ENCODE data around the gene CFHR1. TPM values are rescaled to one million over a fixed set of nuclear protein-coding genes. Genes with fewer than 3 reads are reported as not detected.
"Not testable (repeated sequence)": the region's sequence is repeated elsewhere in the genome, so short reads cannot be mapped to it uniquely, and the experiment has no call there.

Gene CFHR1
- total and polyA plus RNA-seq, 2 experiments from 2014 or later: 33.1 to 58.2 TPM

GRCh38 chr1:196777603-196778002, 41.9 kb upstream of the CFHR1 start:
- Histone ChIP-seq H3K4me2 (no peak overlapping the region), H3K36me3 (replicated peaks; ENCODE audit: insufficient read depth, low read depth) (no peaks in the 10 kb centered on the region), H4K20me1 (ENCODE audit: insufficient read depth, poor library complexity, severe bottlenecking) (no peaks in the 10 kb centered on the region), H3K4me1 (ENCODE audit: insufficient read depth) (no peaks in the 10 kb centered on the region), H3K27ac (no peak overlapping the region), H3K27me3 (no peaks in the 10 kb centered on the region), H3K4me3 (no peak overlapping the region), H3K79me2 (no peaks in the 10 kb centered on the region), H2AFZ (no peak overlapping the region), H3K9me3 (ENCODE audit: low read depth) (no peaks in the 10 kb centered on the region), H3K9me2 (replicated peaks; ENCODE audit: insufficient read depth) (no peaks in the 10 kb centered on the region)
- no peak for TF ChIP-seq EZH2 (IDR thresholded peaks at IDR 0.05; ENCODE audit: borderline replicate concordance)
- TF ChIP-seq EZH2phosphoT487 (IDR thresholded peaks at IDR 0.05; ENCODE audit: low read depth, severe bottlenecking, unreplicated experiment): no peak
- TF ChIP-seq CTCF (IDR thresholded peaks at IDR 0.05; ENCODE audit: poor library complexity): no peak
- DNase-seq (ENCODE audit: low spot score): no peak
- 95% methylated on average over 13 of the region's 13 CpGs for WGBS (ENCODE audit: low lambda C conversion rate, missing lambda C conversion rate)

- no peak overlapping the region for H3K27ac ChIP-seq
- TF ChIP-seq EZH2phosphoT487 (IDR thresholded peaks at IDR 0.05; ENCODE audit: low read depth, severe bottlenecking, unreplicated experiment): no peak
- TF ChIP-seq EZH2 (IDR thresholded peaks at IDR 0.05; ENCODE audit: borderline replicate concordance): no peak
- TF ChIP-seq CTCF (IDR thresholded peaks at IDR 0.05; ENCODE audit: poor library complexity): no peak
- no peaks in the 10 kb centered on the region for H3K36me3 ChIP-seq (replicated peaks; ENCODE audit: insufficient read depth, low read depth)
- no peaks in the 10 kb centered on the region for H4K20me1 ChIP-seq (ENCODE audit: insufficient read depth, poor library complexity, severe bottlenecking)
- no peaks in the 10 kb centered on the region for H3K27me3 ChIP-seq
- no peak overlapping the region for H3K4me2 ChIP-seq
- no peaks in the 10 kb centered on the region for H3K9me3 ChIP-seq (ENCODE audit: low read depth)
- H3K4me1 ChIP-seq (ENCODE audit: insufficient read depth): no peaks in the 10 kb centered on the region
- WGBS (ENCODE audit: low lambda C conversion rate, missing lambda C conversion rate): 93% methylated on average over 1 of the region's 1 CpG
- no peaks in the 10 kb centered on the region for H3K79me2 ChIP-seq
- H3K9me2 ChIP-seq (replicated peaks; ENCODE audit: insufficient read depth): no peaks in the 10 kb centered on the region
- no peak overlapping the region for H3K4me3 ChIP-seq
- H2AFZ ChIP-seq: no peak overlapping the region
- DNase-seq (ENCODE audit: low spot score): no peak
These were observed 40.4 kb upstream of the CFHR1 start for GRCh38 chr1:196779093-196779492.

GRCh38 chr1:196791252-196791651, 28.3 kb upstream of the CFHR1 start:
- not testable (repeated sequence) for H3K79me2 ChIP-seq; H3K9me2 ChIP-seq (replicated peaks; ENCODE audit: insufficient read depth); H2AFZ ChIP-seq; H3K4me2 ChIP-seq; H3K4me3 ChIP-seq; H3K27me3 ChIP-seq; H3K4me1 ChIP-seq (ENCODE audit: insufficient read depth); H3K27ac ChIP-seq; H3K36me3 ChIP-seq (replicated peaks; ENCODE audit: insufficient read depth, low read depth); DNase-seq (ENCODE audit: low spot score); H4K20me1 ChIP-seq (ENCODE audit: insufficient read depth, poor library complexity, severe bottlenecking); H3K9me3 ChIP-seq (ENCODE audit: low read depth)
- 100% methylated on average over 1 of the region's 1 CpG for WGBS (ENCODE audit: low lambda C conversion rate, missing lambda C conversion rate)

GRCh38 chr1:196794103-196794502, 25.4 kb upstream of the CFHR1 start:
- H3K27me3 ChIP-seq; H3K27ac ChIP-seq; H2AFZ ChIP-seq; H3K4me1 ChIP-seq (ENCODE audit: insufficient read depth); H3K9me3 ChIP-seq (ENCODE audit: low read depth); H3K79me2 ChIP-seq; H3K4me3 ChIP-seq; H3K9me2 ChIP-seq (replicated peaks; ENCODE audit: insufficient read depth); H3K36me3 ChIP-seq (replicated peaks; ENCODE audit: insufficient read depth, low read depth); H3K4me2 ChIP-seq; DNase-seq (ENCODE audit: low spot score); H4K20me1 ChIP-seq (ENCODE audit: insufficient read depth, poor library complexity, severe bottlenecking): not testable (repeated sequence)
- 82% methylated on average over 4 of the region's 4 CpGs for WGBS (ENCODE audit: low lambda C conversion rate, missing lambda C conversion rate)

GRCh38 chr1:196797891-196798290, 21.6 kb upstream of the CFHR1 start:
- Histone ChIP-seq H3K27me3 (no peaks in the 10 kb centered on the region), H3K27ac (no peak overlapping the region), H3K79me2 (no peaks in the 10 kb centered on the region), H3K36me3 (replicated peaks; ENCODE audit: insufficient read depth, low read depth) (no peaks in the 10 kb centered on the region), H2AFZ (no peak overlapping the region), H3K4me2 (no peak overlapping the region), H3K4me1 (ENCODE audit: insufficient read depth) (no peaks in the 10 kb centered on the region), H3K9me2 (replicated peaks; ENCODE audit: insufficient read depth) (no peaks in the 10 kb centered on the region), H3K4me3 (no peak overlapping the region), H4K20me1 (ENCODE audit: insufficient read depth, poor library complexity, severe bottlenecking) (no peaks in the 10 kb centered on the region), H3K9me3 (ENCODE audit: low read depth) (no peaks in the 10 kb centered on the region)
- DNase-seq (ENCODE audit: low spot score): no peak
- 54% methylated on average over 2 of the region's 2 CpGs for WGBS (ENCODE audit: low lambda C conversion rate, missing lambda C conversion rate)
- no peak for TF ChIP-seq EZH2 (IDR thresholded peaks at IDR 0.05; ENCODE audit: borderline replicate concordance)
- no peak for TF ChIP-seq EZH2phosphoT487 (IDR thresholded peaks at IDR 0.05; ENCODE audit: low read depth, severe bottlenecking, unreplicated experiment)
- no peak for TF ChIP-seq CTCF (IDR thresholded peaks at IDR 0.05; ENCODE audit: poor library complexity)

- not testable (repeated sequence) for H3K9me3 ChIP-seq (ENCODE audit: low read depth); DNase-seq (ENCODE audit: low spot score); H2AFZ ChIP-seq; H3K36me3 ChIP-seq (replicated peaks; ENCODE audit: insufficient read depth, low read depth); H3K9me2 ChIP-seq (replicated peaks; ENCODE audit: insufficient read depth); H3K4me3 ChIP-seq; H3K4me2 ChIP-seq; H4K20me1 ChIP-seq (ENCODE audit: insufficient read depth, poor library complexity, severe bottlenecking); H3K4me1 ChIP-seq (ENCODE audit: insufficient read depth); H3K79me2 ChIP-seq; H3K27ac ChIP-seq; H3K27me3 ChIP-seq
- 84% methylated on average over 1 of the region's 1 CpG for WGBS (ENCODE audit: low lambda C conversion rate, missing lambda C conversion rate)
These were observed 17.6 kb upstream of the CFHR1 start for GRCh38 chr1:196801920-196802319.

Data from hepatocyte (in vitro differentiated cells).